GM19397 (cell line): ENCODE measurements around the gene DNAJC15.

Source experiments
- ATAC-seq: cut with Tn5 transposase; IDR thresholded peaks from one replicate; pipeline ENCODE4 v1.9.1; 2021; ENCODE audit warnings: mild to moderate bottlenecking, moderate library complexity; ENCODE audit not compliant: unreplicated experiment

Gene DNAJC15

DNA sequence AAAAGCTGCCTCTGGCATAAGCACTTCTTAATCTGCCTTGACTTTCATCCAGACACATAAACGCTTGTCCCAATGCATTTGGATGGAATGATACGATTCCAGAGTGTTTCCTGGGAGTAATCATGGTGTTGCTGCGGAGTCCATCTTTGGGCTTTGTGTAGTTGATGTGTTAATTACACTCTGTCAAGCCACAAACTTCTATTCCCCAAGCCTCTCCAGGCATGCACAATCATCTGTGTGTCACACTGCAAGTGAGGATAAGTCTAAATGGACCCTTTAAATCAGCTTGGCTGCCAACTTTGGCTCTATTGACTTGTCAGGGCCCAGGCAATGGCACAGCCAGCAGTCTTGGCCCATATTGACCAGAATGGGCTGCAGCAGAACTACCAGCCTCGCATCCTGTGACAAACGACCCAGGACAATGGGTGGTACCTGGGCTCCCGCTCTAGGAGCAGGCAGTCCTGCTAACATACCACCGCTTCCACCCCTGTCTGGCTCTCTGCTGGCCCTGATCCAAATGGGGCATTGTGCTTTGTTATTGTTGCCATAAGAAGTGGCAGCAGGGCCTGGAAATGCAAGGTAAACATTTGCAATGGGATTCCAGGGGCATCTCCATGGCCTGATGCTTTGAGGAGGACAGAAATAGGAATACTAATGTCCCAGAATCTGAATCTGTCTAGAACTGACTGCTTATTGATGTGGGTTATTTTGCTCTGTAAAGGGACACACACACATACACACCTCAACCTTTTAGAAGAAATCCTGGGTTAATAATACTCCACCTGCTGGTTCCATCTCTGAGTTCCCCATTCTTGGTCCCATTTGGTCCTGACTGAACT, 127.2 kb downstream of the DNAJC15 start:
- ATAC-seq = no peak

DNA sequence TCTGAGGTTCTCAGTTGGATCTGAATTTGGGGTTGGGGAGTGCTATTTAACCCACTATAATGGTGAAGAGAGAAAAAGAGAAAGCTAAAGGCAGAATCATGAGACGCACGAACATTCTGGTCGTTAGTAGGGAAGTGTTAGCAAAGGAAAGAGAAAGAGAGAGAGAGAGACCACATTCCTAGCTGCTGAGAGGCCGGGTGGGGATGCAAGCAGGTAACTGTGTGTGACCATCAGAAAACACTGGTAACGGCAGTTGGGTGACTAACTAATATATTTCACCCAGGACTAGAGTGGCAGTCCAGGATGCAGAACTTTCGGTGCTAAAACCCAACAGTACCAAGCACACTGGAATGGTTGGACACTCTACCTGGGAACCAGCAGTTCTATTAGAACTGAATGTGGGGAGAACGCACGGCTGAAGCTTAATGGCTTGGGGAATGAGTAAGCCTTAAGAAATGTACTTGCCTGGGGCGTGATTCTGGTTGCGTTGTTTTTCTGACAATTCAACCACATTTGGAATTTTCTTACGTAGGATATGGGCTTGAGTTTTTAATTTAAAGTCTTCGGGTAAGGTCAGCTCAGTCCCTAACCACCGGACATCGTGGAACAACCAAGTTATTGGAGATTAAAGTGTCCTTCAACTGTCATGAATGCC, 130.2 kb downstream of the DNAJC15 start:
- ATAC-seq = no peak

DNA sequence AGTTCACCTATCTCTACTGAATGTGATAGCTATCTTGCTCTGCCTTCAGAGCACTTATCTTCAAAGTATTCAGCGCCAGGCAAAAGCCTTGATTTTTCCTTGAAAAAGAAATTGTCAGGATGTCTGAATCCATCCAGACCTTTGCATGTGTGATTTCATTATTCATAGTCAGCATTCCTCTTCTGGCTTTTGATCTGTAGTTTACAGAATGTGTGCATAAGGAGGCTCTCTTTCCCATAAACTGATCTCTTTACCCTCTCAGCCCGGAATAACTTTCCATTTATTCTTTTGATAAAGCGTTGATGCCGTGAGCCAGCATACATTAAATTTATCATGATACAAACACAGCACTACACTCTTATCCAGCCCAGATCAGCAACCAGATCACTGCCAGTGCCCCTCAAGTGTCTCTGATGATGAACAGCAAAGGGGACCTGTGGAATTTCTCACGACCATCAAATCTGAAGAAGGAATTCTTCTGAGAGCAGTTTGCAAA, 130.8 kb downstream of the DNAJC15 start:
- no peak for ATAC-seq

DNA sequence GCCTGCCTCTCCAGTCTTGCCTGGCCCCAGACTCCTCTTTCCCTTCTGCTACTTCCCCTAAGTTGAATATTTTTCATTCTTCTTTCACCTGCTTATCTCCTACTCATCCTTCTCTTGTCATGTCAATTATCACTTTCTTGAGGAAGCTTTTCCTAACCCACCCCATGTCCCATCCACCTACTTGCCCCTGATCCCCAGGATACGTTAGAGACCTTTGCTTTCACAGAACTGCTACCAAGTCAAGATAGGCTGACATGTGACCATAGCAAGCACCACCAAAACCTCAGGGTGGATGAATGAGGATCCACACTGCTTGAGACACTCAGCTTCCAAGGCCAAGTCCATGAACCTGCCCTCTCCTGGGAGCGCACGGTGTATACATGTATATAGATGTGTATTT, 131.5 kb downstream of the DNAJC15 start:
- ATAC-seq = no peak

DNA sequence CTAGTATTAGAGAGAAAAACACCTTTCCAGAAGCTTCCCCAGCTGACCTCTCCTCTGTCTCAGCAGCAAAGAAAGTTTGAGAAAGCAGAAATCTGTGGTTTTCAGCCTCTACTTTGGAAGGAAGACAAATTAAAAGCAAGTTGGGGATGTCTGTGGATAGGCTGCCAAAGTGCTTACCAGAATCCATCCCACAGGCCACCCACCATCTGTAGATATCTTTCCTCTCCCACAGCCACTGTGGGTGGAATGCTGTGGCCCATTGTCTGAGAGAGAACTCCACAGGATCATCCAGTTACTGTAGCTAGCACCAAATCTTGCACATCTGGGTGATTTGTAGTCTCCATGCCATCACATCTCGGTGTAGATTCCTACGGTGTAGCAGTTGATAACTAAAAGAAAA, 133.5 kb downstream of the DNAJC15 start:
- no peak for ATAC-seq

DNA sequence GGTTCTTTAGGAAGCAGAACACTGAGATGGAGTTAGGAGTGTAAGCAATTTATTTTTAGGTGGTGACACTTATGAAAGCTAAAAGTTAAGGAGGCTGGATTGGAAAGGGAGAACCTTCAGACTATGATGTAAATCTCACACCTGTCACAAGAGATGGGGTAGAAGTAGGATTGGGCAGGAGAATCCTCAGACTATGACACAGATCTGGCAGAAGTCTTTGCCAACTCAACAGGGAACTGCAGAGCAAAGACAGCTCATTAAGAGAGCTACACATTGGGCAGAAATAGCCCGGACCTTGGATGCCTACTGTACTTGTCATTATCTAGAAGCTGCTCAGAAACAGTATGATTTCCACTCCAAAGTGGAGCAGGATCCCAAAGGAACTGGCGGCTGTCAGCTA, 134.4 kb downstream of the DNAJC15 start:
- ATAC-seq = no peak

DNA sequence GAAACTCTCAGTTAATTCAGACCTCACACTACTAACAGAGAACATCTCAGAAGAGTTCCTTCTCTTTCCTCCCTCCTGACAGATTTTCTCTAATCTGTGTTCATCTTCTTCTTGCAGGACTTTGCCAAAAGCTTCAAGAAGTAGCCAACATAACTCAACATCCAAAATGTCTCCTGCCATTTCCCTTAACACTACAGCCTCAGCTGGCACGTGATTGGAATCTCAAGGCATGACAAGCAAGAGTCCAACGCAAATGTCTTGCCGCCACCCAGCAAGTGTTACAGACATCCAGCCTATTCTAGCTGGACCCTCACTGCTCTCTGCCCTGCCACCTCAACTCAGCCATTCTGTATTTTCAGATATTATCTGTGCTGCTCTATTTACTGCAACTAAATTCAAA, 135.1 kb downstream of the DNAJC15 start:
- ATAC-seq = no peak

DNA sequence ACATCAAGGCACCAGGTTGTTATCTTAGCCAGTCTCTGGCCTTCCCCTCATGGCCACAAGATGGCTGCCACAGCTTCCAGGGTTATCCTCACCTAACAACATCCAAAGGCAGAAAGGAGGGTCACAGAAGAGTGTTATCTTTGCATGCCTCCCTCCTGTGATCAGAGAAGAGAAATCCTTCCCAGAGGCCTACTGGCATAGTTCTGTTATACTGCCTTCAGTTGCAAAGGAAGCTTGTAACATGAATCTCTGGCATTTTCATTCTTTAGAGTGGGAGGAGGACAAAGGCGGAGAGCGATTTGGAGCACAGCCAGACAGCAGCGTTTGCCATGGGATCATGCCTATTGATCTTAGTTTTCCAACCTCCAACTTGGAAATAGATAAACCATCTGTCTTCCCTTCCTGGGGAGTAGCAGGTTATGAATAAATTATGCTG, 135.7 kb downstream of the DNAJC15 start:
- ATAC-seq = no peak
